ENCODE results near the gene RNF215.
A peak's percentile ranks its signal among the peaks of the same experiment; 100 is the strongest.

The RNF215 gene

DNA sequence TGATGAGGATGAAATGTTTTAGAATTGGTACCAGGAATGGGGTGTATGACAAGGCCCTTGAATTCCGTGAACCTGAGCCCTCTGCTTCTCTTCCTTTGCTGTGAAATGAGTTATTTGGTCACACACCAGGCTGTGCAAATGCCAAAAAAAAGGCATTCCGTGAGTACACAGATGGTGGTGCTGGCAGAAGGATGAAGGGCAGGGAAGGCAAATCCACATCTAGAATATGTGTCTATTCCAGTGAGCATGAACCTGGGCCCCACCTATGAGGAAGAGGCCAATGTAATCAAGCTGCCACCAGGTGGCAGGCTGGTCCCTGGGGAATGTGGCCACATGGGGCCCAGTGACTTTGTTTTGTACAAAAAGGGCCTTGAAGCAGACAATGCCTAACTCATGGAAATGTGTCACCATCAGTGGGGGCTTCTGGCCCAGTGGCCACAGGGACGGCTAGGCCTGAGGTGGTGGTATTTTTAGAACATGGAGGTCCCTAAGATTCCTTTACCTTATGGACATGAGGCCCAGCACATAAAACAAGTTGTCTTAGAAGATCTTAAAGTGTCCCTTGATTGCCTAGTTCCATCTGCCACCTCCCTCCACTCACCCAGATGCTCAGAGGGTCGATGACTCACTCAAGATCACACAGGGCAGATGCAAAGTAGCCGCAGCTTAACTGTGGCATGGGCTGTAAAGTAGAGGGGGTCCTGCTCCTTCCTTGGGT is 3.9 kb upstream of the RNF215 start:
- no peak overlapping the region for H3K4me3 ChIP-seq (ENCODE audit: low read depth, low read length)
- peak; percentile 31 for DNase-seq (ENCODE audit: low read depth)
- peak; percentile 74 for TF ChIP-seq CTCF (IDR thresholded peaks at IDR 0.05; ENCODE audit: low read depth, low read length, missing control alignments)
- in situ Hi-C loops (cut with HindIII; ENCODE audit: low sequenced_read_pairs), result no loop called here

- peak overlapping the region; percentile 50 for H3K4me3 ChIP-seq (ENCODE audit: low read depth, low read length)
- in situ Hi-C loops (cut with HindIII; ENCODE audit: low sequenced_read_pairs), result no loop called here
- no peak for DNase-seq (ENCODE audit: low read depth)
- TF ChIP-seq CTCF (IDR thresholded peaks at IDR 0.05; ENCODE audit: low read depth, low read length, missing control alignments), result no peak
Measured at GRCh38 chr22:30386608-30386959, 627 bp downstream of the RNF215 start.

DNA sequence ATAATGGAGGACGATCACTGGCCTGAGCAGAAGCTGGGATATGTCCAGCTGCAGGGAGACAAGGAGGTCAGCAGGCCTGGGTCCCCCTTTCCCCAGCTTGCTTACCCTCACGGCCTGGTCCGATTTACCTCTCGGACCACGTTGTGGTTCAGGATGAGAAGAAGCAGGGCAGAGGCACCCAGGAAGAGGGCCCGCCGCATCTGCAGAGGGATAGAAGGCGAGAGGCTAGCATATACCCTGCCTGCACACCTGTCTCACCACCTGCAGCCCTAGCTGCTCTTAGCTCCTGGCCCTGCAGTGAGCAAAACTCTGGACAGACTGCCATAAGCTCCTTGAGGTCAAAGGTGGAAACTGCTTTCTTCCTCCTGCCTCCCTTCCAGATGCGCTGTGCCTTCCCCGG is 1.3 kb downstream of the RNF215 start:
- DNase-seq (ENCODE audit: low read depth), result no peak
- TF ChIP-seq CTCF (IDR thresholded peaks at IDR 0.05; ENCODE audit: low read depth, low read length, missing control alignments), result no peak
- in situ Hi-C loops (cut with HindIII; ENCODE audit: low sequenced_read_pairs), result no loop called here
- no peak overlapping the region for H3K4me3 ChIP-seq (ENCODE audit: low read depth, low read length)

- no peak for DNase-seq (ENCODE audit: low read depth)
- in situ Hi-C loops (cut with HindIII; ENCODE audit: low sequenced_read_pairs), result no loop called here
- no peak for TF ChIP-seq CTCF (IDR thresholded peaks at IDR 0.05; ENCODE audit: low read depth, low read length, missing control alignments)
- H3K4me3 ChIP-seq (ENCODE audit: low read depth, low read length), result no peak overlapping the region
Measured at GRCh38 chr22:30383061-30383460, 4.2 kb downstream of the RNF215 start.

DNA sequence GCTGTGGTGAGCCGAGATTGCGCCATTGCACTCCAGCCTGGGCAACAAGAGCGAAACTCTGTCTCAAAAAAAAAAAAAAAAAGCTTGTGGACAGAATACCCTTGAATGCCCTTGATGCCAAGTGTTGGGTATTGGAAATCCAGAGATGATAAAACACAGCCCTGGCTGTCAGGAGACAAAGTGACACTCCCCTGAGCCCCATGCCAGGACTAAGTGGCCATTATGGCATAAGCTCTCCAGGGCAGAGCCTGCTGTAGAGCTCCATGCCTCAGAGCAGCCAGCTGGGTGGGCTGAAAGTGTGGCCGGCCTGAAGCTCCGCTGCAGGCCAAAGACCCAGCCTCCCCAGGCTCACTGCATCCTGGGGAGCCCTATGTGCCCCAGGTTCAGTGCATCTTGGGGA is 4.9 kb downstream of the RNF215 start:
- TF ChIP-seq CTCF (IDR thresholded peaks at IDR 0.05; ENCODE audit: low read depth, low read length, missing control alignments), result no peak
- no peak overlapping the region for H3K4me3 ChIP-seq (ENCODE audit: low read depth, low read length)
- no peak for DNase-seq (ENCODE audit: low read depth)
- in situ Hi-C loops (cut with HindIII; ENCODE audit: low sequenced_read_pairs), result no loop called here

- DNase-seq (ENCODE audit: low read depth), result no peak
- H3K4me3 ChIP-seq (ENCODE audit: low read depth, low read length), result no peak overlapping the region
- in situ Hi-C loops (cut with HindIII; ENCODE audit: low sequenced_read_pairs), result no loop called here
Measured at GRCh38 chr22:30381264-30381663, 5.9 kb downstream of the RNF215 start.

More at GRCh38 chr22:30381264-30381663, 5.9 kb downstream of the RNF215 start:
- TF ChIP-seq CTCF (IDR thresholded peaks at IDR 0.05; ENCODE audit: low read depth, low read length, missing control alignments), result no peak
